HG03135 (cell line): ENCODE data around the gene TMEM14A.
"Not testable (repeated sequence)": the region's sequence is repeated elsewhere in the genome, so short reads cannot be mapped to it uniquely, and the experiment has no call there.

ENCODE experiments used
- ATAC-seq: cut with Tn5 transposase; IDR thresholded peaks from one replicate; pipeline ENCODE4 v1.9.1; 2021; ENCODE audit warnings: mild to moderate bottlenecking, moderate library complexity; ENCODE audit not compliant: unreplicated experiment

The TMEM14A gene

GRCh38 chr6:52694404-52694803 lies 23.5 kb downstream of the TMEM14A start:
- no peak for ATAC-seq

DNA sequence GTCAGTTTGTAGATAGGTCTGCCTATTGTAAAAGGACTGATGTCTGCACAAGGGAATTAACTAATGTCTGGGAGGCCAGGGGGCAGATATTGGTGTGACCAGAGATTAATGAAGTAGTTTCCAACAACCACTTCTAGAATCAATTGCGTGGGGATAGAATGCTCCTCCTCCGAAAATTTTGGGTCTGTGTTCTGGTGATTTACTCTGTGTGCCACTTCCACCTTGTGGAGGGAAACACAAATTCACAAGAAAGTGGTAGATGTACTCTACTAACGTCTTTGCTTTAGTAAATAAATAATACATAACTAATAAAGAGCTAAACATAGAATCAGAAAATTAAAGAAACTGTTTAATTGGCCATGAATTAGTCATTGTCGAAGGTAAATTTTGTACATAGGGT lies 25.5 kb downstream of the TMEM14A start:
- ATAC-seq, result no peak

DNA sequence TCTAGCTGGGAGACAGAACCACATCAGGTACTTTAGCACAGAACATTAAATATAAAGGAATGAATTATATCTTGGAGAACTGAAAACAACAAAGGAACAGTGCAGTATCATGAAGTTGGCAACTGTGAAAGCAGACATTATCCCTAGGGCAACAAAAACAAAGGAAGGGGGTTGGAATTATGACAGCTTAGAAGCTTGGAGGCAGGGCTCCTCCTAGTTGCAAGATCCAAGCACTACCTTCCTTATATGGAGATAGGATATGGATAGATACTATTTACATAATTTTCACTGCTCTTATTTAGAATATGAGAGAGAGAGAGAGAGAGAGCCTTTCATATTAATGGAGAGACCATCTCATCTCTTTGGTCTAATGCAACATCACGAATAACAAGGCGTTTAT lies 27.0 kb downstream of the TMEM14A start:
- ATAC-seq, result no peak

- ATAC-seq, result no peak
Observed at GRCh38 chr6:52704060-52704459, 33.1 kb downstream of the TMEM14A start.

GRCh38 chr6:52704781-52705502 lies 34.0 kb downstream of the TMEM14A start:
- not testable (repeated sequence) for ATAC-seq

DNA sequence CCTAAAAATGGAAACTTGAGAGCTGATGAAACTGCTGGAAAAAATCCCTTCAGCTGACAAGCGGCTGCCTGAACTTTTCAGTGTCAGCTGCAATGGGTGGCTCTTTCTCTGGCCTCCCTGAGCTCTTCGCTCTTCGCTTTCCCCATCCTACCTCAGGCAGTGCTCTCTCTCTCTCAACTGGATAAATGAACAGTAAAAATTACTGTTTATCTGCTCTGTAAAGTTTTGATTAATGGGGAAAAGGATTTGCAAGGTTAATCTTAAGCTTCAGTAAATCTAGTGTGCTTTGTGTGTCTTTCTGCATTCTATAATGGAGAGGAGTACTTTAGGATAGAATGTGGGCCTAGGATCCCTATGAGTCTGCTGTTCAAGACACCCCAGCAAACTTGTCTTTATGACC lies 35.1 kb downstream of the TMEM14A start:
- ATAC-seq, result no peak

GRCh38 chr6:52707963-52708680 lies 37.2 kb downstream of the TMEM14A start:
- no peak for ATAC-seq

DNA sequence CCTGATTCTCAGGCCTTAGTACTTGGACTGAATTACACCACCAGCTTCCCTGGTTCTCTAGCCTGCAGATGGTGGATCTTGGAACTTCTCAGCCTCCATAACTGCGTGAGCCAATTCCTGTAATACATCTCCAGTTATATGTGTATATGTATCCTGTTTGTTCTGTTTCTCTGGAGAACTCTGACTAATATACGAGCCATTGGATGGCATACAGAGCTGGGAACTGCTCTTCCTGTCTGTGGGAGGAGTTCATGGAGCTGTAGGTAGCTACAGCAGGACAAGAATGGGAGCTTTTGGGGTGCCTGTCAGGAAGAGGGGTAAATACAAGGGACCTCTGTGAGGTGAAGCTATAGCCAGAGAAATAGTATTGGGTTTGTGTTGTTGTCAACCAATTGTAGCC lies 41.2 kb downstream of the TMEM14A start:
- no peak for ATAC-seq

- ATAC-seq, result not testable (repeated sequence)
Observed at GRCh38 chr6:52714761-52715160, 43.8 kb downstream of the TMEM14A start.

- no peak for ATAC-seq
Observed at GRCh38 chr6:52718550-52718949, 47.6 kb downstream of the TMEM14A start.

GRCh38 chr6:52720321-52720720 lies 49.4 kb downstream of the TMEM14A start:
- no peak for ATAC-seq

DNA sequence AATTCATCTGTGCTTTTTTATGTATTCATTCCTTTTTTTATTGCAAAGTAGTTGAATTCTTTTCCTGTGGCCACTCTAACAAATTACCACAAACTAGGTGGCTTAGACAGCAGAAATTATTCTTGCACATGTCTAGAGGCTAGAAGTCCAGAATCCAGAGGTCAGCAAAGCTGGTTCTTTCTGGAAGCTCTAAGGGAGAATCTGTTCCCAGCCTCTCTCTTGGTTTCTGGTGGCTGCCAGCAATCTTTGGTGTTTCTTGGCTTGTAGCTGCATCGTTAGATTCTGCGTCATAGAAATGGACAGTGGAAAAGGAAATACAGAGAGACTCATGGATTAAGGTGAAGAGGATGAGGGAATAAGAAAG lies 53.1 kb downstream of the TMEM14A start:
- ATAC-seq, result no peak

GRCh38 chr6:52724406-52725121 lies 53.7 kb downstream of the TMEM14A start:
- peak; percentile 98 for ATAC-seq

- ATAC-seq, result no peak
Observed at GRCh38 chr6:52725143-52725534, 54.2 kb downstream of the TMEM14A start.

DNA sequence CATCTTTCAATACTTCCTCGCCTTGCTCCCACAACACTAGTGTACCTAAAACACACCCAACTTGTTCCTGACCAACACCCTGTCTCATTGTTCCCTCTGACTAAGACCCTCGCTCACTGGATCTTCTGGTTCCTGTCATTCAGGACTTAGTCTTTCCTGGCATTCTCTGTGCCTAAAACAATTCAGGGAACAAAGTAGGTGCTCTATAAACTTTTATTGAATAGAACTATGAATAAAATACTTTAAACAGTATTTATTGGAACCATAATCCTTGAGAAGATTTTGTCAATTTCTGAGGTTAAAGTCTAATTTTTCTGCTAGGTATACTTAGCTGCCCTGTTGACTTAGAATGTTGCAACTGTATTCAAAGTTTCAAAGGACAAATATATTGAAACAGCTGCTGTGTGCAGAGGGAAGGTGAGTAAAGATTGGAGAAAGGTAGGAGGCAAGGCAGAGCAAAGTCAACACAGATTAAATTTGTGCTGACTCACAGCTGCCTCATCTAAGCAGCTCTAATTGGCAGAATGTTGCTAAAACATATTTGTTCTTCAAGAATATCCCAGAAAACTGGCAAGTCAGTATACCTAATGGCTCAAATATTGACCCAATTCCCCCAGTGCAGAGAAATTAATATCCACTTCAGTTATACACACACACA lies 54.8 kb downstream of the TMEM14A start:
- no peak for ATAC-seq

- ATAC-seq, result no peak
Observed at GRCh38 chr6:52726193-52726542, 55.3 kb downstream of the TMEM14A start.

DNA sequence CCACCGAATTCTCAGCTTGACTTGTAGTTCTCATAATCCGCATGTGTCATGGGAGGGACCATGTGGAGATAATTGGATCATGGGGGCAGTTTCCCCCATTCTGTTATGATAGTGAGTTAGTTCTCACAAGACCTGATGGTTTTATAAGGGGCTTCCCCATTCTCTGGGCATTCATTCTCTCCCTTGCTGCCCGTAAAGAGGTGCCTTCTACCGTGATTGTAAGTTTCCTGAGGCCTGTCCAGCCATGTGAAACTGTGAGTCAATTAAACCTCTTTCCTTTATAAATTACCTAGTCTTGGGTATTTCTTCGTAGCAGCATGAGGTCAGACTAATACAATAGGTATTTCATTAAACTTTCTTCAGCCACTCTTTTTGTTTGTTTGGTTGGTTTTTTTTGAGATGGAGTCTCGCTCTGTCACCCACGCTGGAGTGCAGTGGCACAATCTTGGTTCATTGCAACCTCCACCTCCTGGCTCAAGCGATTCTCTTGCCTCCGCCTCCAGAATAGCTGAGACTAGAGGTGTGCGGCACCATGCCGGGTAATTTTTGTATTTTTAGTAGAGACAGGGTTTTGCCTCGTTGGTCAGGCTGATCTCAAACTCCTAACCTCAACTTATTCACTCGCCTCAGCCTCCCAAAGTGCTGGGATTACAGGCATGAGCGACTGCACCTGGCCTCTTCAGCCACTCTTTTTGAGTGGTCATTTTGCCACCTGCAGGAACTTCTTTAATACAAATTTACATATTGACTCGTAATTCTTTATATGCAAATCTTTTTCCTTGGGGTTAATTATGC lies 56.0 kb downstream of the TMEM14A start:
- ATAC-seq, result no peak

GRCh38 chr6:52727908-52728307 lies 57.0 kb downstream of the TMEM14A start:
- no peak for ATAC-seq

DNA sequence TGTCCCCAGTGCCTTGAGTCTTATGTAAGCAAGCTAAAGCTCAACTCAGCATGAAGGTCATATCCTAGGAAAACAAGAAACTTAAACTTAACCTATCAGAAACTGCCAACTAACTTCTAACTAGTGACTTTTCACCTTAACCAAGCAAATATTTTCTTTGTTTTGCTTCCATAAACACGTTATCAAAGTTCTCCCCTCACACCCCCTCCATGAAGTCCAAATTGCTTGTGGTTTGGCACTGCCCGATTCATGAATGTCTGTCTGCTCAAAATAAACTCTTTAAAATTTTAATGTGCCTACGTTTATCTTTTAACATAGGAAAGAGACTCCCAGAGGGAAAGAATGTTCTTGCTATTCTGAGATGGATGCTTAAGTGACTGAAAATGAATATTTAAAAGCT lies 57.5 kb downstream of the TMEM14A start:
- no peak for ATAC-seq

DNA sequence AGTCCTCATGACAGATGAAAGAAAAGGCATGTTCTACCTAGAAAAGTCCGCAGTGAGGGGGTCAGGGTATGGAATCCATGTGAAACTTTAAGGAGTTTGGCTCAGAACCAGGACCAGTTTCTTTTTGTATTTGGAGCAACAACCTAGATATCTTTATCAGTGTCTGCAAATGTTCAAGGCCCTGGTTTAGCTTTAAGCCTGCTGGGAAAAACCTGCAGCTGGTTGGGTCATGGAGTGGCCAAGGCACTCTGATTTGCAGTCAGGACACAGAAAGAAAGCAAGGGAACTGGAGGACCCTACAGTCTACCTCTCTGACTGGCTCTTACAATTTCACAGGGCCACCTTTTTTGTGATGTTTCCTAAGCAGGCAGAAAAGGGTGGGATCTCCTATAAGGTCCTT lies 58.7 kb downstream of the TMEM14A start:
- no peak for ATAC-seq

DNA sequence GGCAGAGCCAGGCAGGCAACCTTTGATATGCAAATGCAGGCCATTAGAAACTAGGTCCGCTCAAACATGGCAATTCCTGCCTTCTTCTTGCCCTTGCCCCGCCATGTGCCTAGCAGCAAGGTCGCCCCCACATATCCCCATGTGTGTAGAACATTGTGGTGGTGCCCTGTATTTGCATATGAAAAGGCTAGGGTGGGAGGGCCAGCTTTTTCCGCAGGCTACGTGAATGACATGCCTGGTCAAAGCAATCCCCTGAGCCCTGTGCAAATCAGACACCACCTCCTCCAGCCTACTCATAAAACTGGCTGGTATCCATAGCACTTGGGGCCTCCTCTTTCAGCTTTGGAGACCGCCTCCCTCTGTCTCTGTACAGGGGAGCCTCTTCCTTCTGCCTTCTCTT lies 60.8 kb downstream of the TMEM14A start:
- no peak for ATAC-seq
